Neural cell (in vitro differentiated cells): ENCODE data around the gene KLC1.

Source experiments
- CTCF ChIP-seq: fragments of 450-650 bp; IDR thresholded peaks from 2 replicates; pipeline ENCODE4 v1.5.1; 2014; ENCODE audit warnings: antibody characterized with exemption, mild to moderate bottlenecking, moderate library complexity; ENCODE audit not compliant: poor library complexity, severe bottlenecking
- EP300 ChIP-seq: fragments of 450-650 bp; conservative IDR thresholded peaks from 2 replicates; pipeline ENCODE4 v1.6.1; 2014; ENCODE audit warnings: antibody characterized with exemption, mild to moderate bottlenecking, moderate library complexity; ENCODE audit not compliant: poor library complexity, severe bottlenecking
- EZH2 ChIP-seq: fragments of 200-600, 300-800 bp; shearing (Covaris generic), sonication (generic); IDR thresholded peaks from 2 replicates; pipeline ENCODE4 v1.6.1; 2014; ENCODE audit warnings: antibody characterized with exemption, low read length, borderline replicate concordance, mild to moderate bottlenecking; ENCODE audit not compliant: insufficient read depth, poor library complexity, severe bottlenecking
- MXI1 ChIP-seq: fragments of 450-650 bp; conservative IDR thresholded peaks from 2 replicates; pipeline ENCODE4 v1.6.1; 2014; ENCODE audit warnings: antibody characterized with exemption, mild to moderate bottlenecking; ENCODE audit not compliant: poor library complexity, severe bottlenecking
- POLR2AphosphoS5 ChIP-seq: IDR thresholded peaks from 2 replicates; pipeline ENCODE4 v1.6.1; 2012
- RAD21 ChIP-seq: fragments of 450-650 bp; conservative IDR thresholded peaks from 2 replicates; pipeline ENCODE4 v1.6.1; 2014; ENCODE audit warnings: antibody characterized with exemption, mild to moderate bottlenecking, moderate library complexity
- SMC3 ChIP-seq: fragments of 450-650 bp; conservative IDR thresholded peaks from 2 replicates; pipeline ENCODE4 v1.6.1; 2014; ENCODE audit warnings: antibody characterized with exemption, mild to moderate bottlenecking, moderate library complexity; ENCODE audit not compliant: poor library complexity
- TAF1 ChIP-seq: IDR thresholded peaks from 2 replicates; pipeline ENCODE4 v1.6.1; 2012; ENCODE audit warnings: low read depth
- TF ChIP-seq, protein P1 (sequence below): IDR thresholded peaks from 2 replicates; pipeline ENCODE4 v1.6.1; 2012; ENCODE audit warnings: borderline replicate concordance

DNA sequence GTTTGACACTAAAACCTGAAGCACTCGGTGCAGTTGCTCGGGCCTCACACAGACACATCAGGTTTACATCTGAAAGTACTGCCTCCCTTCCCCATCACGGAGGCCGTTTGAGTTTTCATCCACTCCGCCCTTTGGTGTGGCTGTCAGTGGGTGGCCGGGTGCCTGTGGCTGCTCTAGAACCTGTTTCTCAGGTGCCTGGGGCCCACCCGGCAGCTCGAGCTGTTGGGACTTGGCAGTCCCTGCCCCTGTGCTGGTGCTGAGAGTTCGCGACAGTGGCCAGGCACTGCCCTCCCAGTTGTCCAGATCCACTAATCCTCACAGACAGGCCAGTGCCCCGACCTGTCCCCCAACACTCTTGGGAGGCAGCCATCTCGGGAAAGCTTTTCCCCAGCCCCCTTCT, 63.9 kb downstream of the KLC1 start:
- TF ChIP-seq POLR2AphosphoS5 (no peak), CTCF (no peak), TAF1 (no peak), SMC3 (no peak), EP300 (no peak), EZH2 (no peak), MXI1 (no peak), RAD21 (no peak)
- TF ChIP-seq, protein P1, sequence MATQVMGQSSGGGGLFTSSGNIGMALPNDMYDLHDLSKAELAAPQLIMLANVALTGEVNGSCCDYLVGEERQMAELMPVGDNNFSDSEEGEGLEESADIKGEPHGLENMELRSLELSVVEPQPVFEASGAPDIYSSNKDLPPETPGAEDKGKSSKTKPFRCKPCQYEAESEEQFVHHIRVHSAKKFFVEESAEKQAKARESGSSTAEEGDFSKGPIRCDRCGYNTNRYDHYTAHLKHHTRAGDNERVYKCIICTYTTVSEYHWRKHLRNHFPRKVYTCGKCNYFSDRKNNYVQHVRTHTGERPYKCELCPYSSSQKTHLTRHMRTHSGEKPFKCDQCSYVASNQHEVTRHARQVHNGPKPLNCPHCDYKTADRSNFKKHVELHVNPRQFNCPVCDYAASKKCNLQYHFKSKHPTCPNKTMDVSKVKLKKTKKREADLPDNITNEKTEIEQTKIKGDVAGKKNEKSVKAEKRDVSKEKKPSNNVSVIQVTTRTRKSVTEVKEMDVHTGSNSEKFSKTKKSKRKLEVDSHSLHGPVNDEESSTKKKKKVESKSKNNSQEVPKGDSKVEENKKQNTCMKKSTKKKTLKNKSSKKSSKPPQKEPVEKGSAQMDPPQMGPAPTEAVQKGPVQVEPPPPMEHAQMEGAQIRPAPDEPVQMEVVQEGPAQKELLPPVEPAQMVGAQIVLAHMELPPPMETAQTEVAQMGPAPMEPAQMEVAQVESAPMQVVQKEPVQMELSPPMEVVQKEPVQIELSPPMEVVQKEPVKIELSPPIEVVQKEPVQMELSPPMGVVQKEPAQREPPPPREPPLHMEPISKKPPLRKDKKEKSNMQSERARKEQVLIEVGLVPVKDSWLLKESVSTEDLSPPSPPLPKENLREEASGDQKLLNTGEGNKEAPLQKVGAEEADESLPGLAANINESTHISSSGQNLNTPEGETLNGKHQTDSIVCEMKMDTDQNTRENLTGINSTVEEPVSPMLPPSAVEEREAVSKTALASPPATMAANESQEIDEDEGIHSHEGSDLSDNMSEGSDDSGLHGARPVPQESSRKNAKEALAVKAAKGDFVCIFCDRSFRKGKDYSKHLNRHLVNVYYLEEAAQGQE: no peak
